Duodenal mucosa (tissue), 2 donors: ENCODE results near the gene CEP128.
"Not testable (repeated sequence)": the region's sequence is repeated elsewhere in the genome, so short reads cannot be mapped to it uniquely, and the experiment has no call there.

ENCODE experiments used
- H3K27ac ChIP-seq: one replicate; pipeline ENCODE4 v1.7.0; 2013; ENCODE audit warnings: low read depth, low read length
- H3K27me3 ChIP-seq, 2 donors: one replicate each; pipeline ENCODE4 v1.7.0; 2013; ENCODE audit warnings: low read length in 2 of 2, control low read depth in 1 of 2; ENCODE audit not compliant: insufficient read depth in 2 of 2, control insufficient read depth in 1 of 2
- H3K36me3 ChIP-seq, 2 donors: one replicate each; pipeline ENCODE4 v1.7.0; 2013; ENCODE audit warnings: low read length in 2 of 2, control low read depth in 1 of 2; ENCODE audit not compliant: insufficient read depth in 2 of 2, control insufficient read depth in 1 of 2
- H3K4me1 ChIP-seq, 2 donors: one replicate each; pipeline ENCODE4 v1.7.0; 2013; ENCODE audit warnings: low read length in 2 of 2, control low read depth in 1 of 2; ENCODE audit not compliant: insufficient read depth in 2 of 2, control insufficient read depth in 1 of 2
- H3K4me3 ChIP-seq, 2 donors: one replicate each; pipeline ENCODE4 v1.7.0; 2013; ENCODE audit warnings: low read length in 2 of 2, low read depth in 1 of 2
- H3K9ac ChIP-seq, 2 donors: one replicate each; pipeline ENCODE4 v1.7.0; 2013; ENCODE audit warnings: low read length in 2 of 2, low read depth in 1 of 2
- H3K9me3 ChIP-seq, 2 donors: one replicate each; pipeline ENCODE4 v1.7.0; 2013; ENCODE audit warnings: low read length in 2 of 2, control low read depth in 1 of 2; ENCODE audit not compliant: control insufficient read depth in 1 of 2

The CEP128 gene

DNA sequence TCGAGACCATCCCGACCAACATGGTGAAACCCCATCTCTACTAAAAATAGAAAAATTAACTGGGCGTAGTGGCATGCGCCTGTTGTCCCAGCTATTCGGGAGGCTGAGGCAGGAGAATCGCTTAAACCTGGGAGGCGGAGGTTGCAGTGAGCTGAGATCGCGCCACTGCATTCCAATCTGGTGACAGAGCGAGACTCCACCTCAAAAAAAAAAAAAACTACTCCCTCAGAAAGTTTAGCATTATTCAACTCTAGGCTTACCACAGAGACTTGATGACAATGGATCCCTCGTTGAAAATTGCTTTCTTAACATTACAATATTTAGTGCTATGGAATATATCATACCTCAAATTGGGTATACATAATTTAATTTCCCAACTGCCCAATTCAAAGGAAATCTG is 29.5 kb downstream of the CEP128 start:
- not testable (repeated sequence) for H3K27me3 ChIP-seq, H3K36me3 ChIP-seq, H3K27ac ChIP-seq, H3K9me3 ChIP-seq, H3K4me1 ChIP-seq, H3K4me3 ChIP-seq, H3K9ac ChIP-seq

DNA sequence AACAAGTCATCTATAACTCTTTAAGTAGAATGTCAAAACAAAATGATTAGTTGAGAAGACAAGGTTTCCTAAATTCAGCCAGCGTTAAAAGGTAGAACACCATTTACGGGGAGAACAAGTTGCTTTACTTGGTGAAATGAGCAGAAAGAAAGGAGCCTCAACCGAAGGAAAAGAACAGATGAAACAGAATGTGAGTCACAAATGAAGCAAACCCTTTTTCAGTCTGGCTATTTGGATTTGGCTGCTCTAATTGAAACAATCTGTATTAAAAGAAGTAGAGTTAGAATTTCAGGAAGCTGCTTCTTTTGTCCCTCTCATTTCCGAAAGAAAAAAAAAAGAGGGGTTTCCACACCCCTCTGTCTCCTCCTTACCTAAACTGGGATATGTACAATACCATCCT is 34.6 kb downstream of the CEP128 start:
- no peaks in the 10 kb centered on the region for H3K27me3 ChIP-seq
- H3K4me1 ChIP-seq: no peaks in the 10 kb centered on the region
- no peak overlapping the region for H3K9ac ChIP-seq
- no peak overlapping the region for H3K4me3 ChIP-seq
- no peaks in the 10 kb centered on the region for H3K36me3 ChIP-seq
- H3K27ac ChIP-seq: no peak overlapping the region
- no peaks in the 10 kb centered on the region for H3K9me3 ChIP-seq

DNA sequence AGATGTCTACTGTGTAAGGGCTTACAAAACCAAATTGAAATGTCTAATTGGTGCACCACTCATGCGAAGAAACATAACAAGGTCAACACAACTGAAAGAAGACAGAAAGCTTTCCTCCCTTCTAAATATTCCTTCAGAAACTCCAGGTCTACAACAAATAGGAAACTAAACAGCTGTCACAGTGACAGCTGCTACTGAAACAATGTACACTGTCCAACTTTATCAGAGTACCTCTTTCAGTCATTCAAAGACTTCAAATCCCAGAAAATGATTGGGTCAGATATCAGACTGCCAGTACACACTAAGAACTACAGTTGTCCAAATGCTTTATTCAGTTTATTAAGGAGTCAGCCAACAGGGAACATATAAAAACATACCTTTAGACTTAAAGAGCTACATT is 35.2 kb downstream of the CEP128 start:
- Histone ChIP-seq H3K9ac (no peak overlapping the region), H3K27me3 (no peaks in the 10 kb centered on the region), H3K36me3 (no peaks in the 10 kb centered on the region), H3K4me1 (no peaks in the 10 kb centered on the region), H3K27ac (no peak overlapping the region), H3K4me3 (no peak overlapping the region), H3K9me3 (no peaks in the 10 kb centered on the region)

DNA sequence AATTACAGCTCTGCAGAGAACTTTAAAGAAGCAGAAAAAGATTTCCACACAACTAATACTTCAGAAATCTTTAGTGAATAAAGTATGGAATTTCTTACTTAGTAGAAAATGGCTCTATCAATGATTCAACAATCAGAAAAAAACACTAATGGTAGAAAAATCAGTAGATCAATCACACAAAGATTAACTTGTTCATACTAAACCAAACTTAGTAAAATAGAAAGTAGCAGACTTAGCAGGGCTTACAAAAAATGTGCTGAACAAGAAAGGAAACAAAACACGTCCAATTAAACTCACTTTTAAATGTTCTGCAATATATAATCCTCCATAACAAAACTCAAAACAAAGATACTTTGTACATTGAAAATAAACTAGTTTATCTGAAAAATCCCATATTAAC is 38.9 kb downstream of the CEP128 start:
- no peaks in the 10 kb centered on the region for H3K4me1 ChIP-seq
- H3K27me3 ChIP-seq: no peaks in the 10 kb centered on the region
- no peaks in the 10 kb centered on the region for H3K36me3 ChIP-seq
- no peak overlapping the region for H3K27ac ChIP-seq
- H3K9ac ChIP-seq: no peak overlapping the region
- no peaks in the 10 kb centered on the region for H3K9me3 ChIP-seq
- no peak overlapping the region for H3K4me3 ChIP-seq

DNA sequence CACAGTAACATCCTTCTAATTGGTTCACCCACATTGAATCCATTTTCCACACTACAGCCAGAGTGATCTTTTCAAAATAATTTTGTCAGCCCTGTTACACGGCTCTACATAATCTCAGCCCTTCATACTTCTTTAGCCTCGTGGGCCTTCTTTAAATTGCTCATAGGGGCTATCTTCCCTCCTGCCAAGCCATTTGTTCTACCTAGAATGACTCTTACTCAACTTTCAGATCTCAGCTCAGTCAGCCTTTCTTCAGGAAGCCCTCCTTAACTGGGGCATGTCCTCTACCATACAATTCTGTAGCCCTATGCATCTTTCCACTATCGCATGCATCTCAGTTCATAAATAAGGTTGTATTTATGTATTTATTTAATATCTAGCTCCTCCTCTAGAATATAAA is 39.7 kb downstream of the CEP128 start:
- Histone ChIP-seq H3K4me3 (no peak overlapping the region), H3K9me3 (no peaks in the 10 kb centered on the region), H3K36me3 (no peaks in the 10 kb centered on the region), H3K9ac (no peak overlapping the region), H3K4me1 (no peaks in the 10 kb centered on the region), H3K27me3 (no peaks in the 10 kb centered on the region), H3K27ac (no peak overlapping the region)

DNA sequence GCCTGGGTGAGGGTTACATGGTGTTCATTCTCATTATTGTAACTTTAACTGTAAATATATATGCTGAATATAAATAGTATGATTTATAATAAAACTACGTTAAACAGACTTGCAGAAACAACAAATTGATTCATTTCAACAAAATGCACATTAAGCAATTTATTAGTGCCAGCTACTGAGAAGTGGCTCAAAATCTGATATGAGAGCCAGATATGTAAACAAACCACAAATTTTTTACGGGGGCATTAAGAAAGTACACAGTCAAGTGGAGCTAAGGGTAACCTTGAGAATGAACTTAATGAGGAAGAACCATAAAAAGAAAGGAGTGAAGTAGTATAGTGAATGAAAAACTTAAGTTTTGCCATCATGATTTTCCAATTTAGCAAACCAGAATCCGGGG is 40.3 kb downstream of the CEP128 start:
- Histone ChIP-seq H3K27ac (no peak overlapping the region), H3K36me3 (no peaks in the 10 kb centered on the region), H3K27me3 (no peaks in the 10 kb centered on the region), H3K4me3 (no peak overlapping the region), H3K9ac (no peak overlapping the region), H3K4me1 (no peaks in the 10 kb centered on the region), H3K9me3 (no peaks in the 10 kb centered on the region)

DNA sequence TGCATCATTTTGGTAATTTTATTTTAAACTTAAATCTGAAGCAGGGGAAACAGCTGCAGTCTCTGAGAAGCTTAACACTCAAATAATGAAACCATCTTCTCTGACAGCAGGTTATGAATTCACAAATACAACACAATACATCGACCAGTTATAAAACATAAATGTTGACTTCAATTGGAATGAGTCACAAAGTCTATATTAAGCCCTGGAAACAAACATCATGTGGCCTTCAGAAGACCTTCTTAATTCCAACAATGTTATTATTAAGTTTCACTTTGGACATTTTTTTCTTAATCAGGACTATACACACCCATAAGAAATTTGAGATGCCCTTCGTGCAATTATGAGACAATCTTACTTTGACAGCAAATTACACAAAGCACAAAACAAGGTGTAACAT is 68.9 kb downstream of the CEP128 start:
- Histone ChIP-seq H3K27me3 (no peaks in the 10 kb centered on the region), H3K4me1 (no peaks in the 10 kb centered on the region), H3K4me3 (no peak overlapping the region), H3K27ac (no peak overlapping the region), H3K36me3 (no peaks in the 10 kb centered on the region), H3K9ac (no peak overlapping the region), H3K9me3 (peaks cover 8 to 12% of the 10 kb centered on the region in 2 donors)

DNA sequence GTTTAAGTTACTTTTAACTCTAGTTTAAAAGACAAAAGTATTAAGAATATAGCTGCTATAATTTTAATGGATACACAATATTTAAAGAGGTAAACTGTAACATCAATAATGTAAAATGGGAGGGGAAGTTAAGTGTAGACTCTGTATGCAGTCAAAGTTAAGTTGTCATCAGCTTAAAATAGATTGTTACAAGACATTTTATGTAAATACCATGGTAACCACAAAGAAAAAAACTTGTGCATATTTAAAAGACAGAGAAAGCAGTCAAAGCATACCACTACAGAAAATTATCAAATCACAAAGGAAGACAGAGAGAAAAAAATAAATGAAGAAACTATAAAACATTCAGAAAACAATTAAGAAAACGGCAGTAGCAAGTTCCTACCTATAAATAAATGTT is 73.3 kb downstream of the CEP128 start:
- H3K9me3 ChIP-seq: peaks cover 12 to 19% of the 10 kb centered on the region in 2 donors

DNA sequence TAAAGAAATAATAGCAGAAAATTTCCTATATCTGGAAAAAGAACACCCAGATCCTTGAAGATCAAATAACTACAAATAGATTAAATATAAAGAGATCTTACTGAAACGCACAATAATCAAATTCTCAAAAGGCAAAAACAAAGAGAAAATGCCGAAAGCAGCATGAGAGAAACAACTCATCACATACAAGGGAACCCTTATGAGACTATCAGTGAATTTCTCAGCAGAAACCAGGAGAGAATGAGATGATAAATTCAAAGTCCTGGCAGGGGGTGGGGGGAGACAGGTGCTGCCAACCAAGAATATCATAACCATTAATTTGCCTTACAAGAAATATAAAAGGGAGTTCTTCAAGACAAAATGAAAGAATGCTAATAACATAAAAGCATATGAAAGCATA is 73.7 kb downstream of the CEP128 start:
- Histone ChIP-seq H3K27me3 (no peaks in the 10 kb centered on the region), H3K36me3 (no peaks in the 10 kb centered on the region), H3K4me1 (no peaks in the 10 kb centered on the region), H3K27ac (no peak overlapping the region), H3K4me3 (no peak overlapping the region), H3K9ac (no peak overlapping the region), H3K9me3 (peaks cover 12 to 19% of the 10 kb centered on the region in 2 donors)

More for the DNA sequence above, 73.3 kb downstream of the CEP128 start:
- no peak overlapping the region for H3K4me3 ChIP-seq
- H3K9ac ChIP-seq: no peak overlapping the region
- no peaks in the 10 kb centered on the region for H3K36me3 ChIP-seq
- H3K27me3 ChIP-seq: no peaks in the 10 kb centered on the region
- H3K27ac ChIP-seq: no peak overlapping the region
- no peaks in the 10 kb centered on the region for H3K4me1 ChIP-seq

DNA sequence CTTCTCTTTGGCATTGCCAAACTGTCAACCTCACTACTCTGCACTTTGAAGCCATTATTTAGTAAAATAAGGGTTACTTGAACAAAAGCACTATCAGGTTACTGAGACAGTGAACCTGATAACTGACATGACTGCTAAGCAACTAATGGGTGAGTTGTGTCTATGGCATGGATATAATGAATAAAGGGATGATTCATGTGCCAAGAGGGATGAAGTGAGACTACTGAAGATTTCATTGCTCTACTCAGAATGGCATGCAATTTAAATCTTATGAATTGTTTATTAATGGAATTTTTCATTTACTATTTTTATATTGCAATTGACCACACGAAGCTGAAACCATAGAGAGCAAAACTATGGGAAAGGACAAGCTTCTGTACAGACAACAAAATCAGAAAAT is 74.4 kb downstream of the CEP128 start:
- peaks cover 12 to 19% of the 10 kb centered on the region in 2 donors for H3K9me3 ChIP-seq
- H3K4me3 ChIP-seq: no peak overlapping the region
- H3K27ac ChIP-seq: no peak overlapping the region
- no peak overlapping the region for H3K9ac ChIP-seq
- H3K27me3 ChIP-seq: no peaks in the 10 kb centered on the region
- H3K4me1 ChIP-seq: no peaks in the 10 kb centered on the region
- no peaks in the 10 kb centered on the region for H3K36me3 ChIP-seq

DNA sequence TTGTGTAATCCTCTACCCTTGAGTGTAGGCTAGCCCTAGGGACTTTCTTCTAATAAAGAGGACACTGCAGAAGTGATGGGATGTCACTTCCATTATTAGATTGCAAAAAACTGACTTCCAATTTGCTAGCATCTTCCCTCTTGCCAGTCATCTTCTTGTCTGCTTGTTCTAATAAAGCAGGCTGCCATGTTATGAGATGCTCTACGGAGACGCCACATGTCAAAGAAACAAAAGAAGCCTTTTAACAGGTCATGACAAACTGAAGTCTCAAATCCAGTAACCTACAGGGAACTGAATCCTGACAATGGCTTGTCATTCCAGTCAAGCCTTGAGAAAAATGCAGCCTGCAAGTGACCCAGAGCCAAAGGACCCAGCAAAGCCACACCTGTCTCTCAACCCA is 76.0 kb downstream of the CEP128 start:
- H3K9me3 ChIP-seq: peaks cover 12 to 19% of the 10 kb centered on the region in 2 donors

More for the DNA sequence above, 76.0 kb downstream of the CEP128 start:
- Histone ChIP-seq H3K36me3 (no peaks in the 10 kb centered on the region), H3K4me3 (no peak overlapping the region), H3K4me1 (no peaks in the 10 kb centered on the region), H3K27me3 (no peaks in the 10 kb centered on the region), H3K27ac (no peak overlapping the region), H3K9ac (no peak overlapping the region)
